ENCODE data around the gene HSD3B7.

The HSD3B7 gene

GRCh38 chr16:30957456-30958174, 27.4 kb upstream of the HSD3B7 start, which contains the start of gene SETD1A:
SETD1A (plus strand) TSS chr16:30957754; CDS start chr16:30958732, 978 bp downstream.
- DNase-seq, result peak; percentile 92 to 95

GRCh38 chr16:30958175-30959079, 26.6 kb upstream of the HSD3B7 start:
- DNase-seq, result no peak

- DNase-seq, result no peak
Measured at GRCh38 chr16:30961384-30961783, 23.6 kb upstream of the HSD3B7 start.

- no peak for DNase-seq
Measured at GRCh38 chr16:30963925-30964511, 21.0 kb upstream of the HSD3B7 start.

GRCh38 chr16:30964574-30965226, 20.3 kb upstream of the HSD3B7 start:
- DNase-seq, result no peak

- no peak for DNase-seq
Measured at GRCh38 chr16:30965436-30965835, 19.6 kb upstream of the HSD3B7 start.

GRCh38 chr16:30966033-30966619, 18.9 kb upstream of the HSD3B7 start:
- DNase-seq, result no peak

- no peak for DNase-seq
Measured at GRCh38 chr16:30967795-30968194, 17.2 kb upstream of the HSD3B7 start.

- no peak for DNase-seq
Measured at GRCh38 chr16:30969246-30969842, 15.7 kb upstream of the HSD3B7 start.

GRCh38 chr16:30971298-30971697, 13.7 kb upstream of the HSD3B7 start:
- no peak for DNase-seq

GRCh38 chr16:30972872-30973271, 12.1 kb upstream of the HSD3B7 start:
- no peak for DNase-seq

- DNase-seq, result no peak
Measured at GRCh38 chr16:30974348-30974747, 10.7 kb upstream of the HSD3B7 start.

GRCh38 chr16:30976486-30976885, 8.5 kb upstream of the HSD3B7 start:
- no peak for DNase-seq

- DNase-seq, result no peak
Measured at GRCh38 chr16:30977502-30977901, 7.5 kb upstream of the HSD3B7 start.

GRCh38 chr16:30979170-30980022, 5.6 kb upstream of the HSD3B7 start:
- no peak for DNase-seq

- DNase-seq, result no peak
Measured at GRCh38 chr16:30980023-30980371, 5.0 kb upstream of the HSD3B7 start.

GRCh38 chr16:30980434-30980833, 4.6 kb upstream of the HSD3B7 start:
- no peak for DNase-seq

- no peak for DNase-seq
Measured at GRCh38 chr16:30980959-30981358, 4.0 kb upstream of the HSD3B7 start.

GRCh38 chr16:30982548-30983288, 2.3 kb upstream of the HSD3B7 start:
- no peak for DNase-seq

GRCh38 chr16:30983289-30983889, 1.6 kb upstream of the HSD3B7 start:
- no peak for DNase-seq

Measured in hippocampal formation (tissue), 2 donors.